HuH-7 (cell line): ENCODE data around the gene CAMK4.

ENCODE experiments used
- DNase-seq: peaks from one replicate; pipeline ENCODE4 v3.0.0; 2011; ENCODE audit warnings: low spot score

Gene CAMK4

DNA sequence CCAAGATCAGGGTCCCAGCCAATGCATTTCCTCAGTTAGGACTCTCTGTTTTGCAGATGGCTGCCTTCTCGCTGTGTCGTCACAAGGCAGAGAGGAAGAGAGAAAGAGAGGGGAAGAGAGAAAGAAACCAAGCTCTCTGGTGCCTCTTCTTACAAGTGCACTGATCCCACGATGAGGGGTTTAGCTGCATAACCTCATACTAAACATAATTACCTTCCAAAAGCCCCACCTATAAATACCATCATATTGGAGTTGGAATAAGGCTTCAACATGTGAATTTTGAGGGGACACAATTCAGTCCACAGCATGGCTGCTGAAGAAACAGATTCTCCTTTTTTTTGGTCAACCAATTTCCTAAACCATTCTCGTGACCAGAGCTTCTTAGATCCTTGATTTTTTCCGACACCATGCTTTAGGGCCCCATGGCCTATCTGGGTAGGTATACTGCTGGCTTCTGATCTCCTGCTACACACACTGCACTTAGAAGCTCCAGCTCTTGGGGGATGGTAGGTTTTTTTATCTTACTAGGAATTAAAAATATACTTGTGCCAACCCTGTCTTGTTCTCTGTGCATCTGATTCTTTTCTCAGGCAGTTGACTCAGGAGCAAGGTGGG, 5.1 kb downstream of the CAMK4 start:
- no peak for DNase-seq

GRCh38 chr5:111229871-111230810, 6.0 kb downstream of the CAMK4 start:
- DNase-seq, result no peak

DNA sequence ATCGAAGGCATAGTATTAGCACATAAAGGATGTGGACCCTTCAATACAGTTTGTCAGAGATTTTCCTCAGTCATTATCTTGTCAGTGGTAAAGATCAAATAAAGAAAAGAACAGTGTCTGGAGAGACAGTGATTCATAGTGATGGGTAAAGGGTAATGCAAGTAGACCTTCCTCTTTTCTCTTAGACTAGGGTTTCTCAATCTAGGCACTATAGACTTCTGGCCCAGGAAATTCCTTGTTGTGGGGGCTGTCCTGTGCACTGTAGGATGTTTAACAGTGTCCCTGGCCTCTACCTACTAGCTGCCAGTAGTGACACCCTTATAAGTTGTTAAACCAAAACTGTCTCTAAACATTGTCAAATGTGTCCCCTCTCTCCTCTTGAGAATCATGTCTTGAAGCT, 6.9 kb downstream of the CAMK4 start:
- DNase-seq, result no peak

DNA sequence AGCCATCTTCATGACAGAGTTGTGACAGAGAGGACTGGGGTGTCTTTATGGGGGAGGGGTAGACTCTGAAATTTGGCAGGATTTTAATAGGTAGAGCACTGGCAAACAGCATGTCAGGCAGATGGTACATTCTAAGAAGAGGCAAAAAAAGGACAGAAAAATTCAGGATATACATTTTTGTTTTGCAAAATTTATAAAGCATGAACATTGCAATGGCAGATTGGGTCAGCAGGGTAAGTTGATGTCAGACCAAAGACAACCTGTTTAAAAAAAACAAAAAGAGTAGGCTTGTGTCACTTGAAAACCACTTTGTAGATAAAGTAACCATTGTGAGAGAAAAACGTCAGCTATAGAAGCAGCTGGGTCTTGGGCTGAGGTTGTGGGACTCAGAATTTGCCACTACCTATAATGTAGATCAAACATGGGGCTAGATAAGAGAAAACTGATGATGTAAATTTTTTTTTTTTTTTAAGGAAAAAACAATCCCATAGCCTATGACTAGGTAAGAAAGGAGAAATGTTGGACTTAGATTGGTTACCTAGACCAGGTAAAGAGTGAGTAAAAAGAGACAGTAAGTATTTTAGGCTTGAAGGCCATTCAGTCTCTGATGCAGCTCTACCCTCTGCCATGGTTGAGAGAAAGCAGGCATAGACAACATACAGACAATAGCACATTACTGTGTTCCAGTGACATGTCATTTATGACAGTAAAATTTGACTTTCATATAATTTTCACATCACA, 8.3 kb downstream of the CAMK4 start:
- no peak for DNase-seq

- no peak for DNase-seq
Observed at GRCh38 chr5:111233052-111233374, 8.8 kb downstream of the CAMK4 start.

DNA sequence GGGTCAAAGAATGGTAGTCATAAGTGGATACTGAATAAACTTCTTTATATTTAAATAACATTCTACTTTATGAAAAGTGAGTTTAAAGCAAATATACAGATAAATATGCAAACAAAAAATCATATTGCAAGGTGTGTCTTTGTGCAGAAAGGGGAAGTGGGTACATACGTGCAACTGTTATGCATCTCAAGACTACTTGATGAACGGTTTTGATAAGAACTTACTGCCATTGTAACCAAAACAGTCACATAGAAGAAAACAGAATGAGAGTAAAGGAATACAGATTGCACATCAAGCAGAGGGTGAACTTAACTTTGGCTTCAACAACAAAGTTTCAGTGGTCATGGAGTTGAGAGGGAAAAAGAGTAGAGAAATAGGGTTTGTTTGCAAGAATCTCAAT, 9.9 kb downstream of the CAMK4 start:
- no peak for DNase-seq

- no peak for DNase-seq
Observed at GRCh38 chr5:111235635-111236034, 11.5 kb downstream of the CAMK4 start.

DNA sequence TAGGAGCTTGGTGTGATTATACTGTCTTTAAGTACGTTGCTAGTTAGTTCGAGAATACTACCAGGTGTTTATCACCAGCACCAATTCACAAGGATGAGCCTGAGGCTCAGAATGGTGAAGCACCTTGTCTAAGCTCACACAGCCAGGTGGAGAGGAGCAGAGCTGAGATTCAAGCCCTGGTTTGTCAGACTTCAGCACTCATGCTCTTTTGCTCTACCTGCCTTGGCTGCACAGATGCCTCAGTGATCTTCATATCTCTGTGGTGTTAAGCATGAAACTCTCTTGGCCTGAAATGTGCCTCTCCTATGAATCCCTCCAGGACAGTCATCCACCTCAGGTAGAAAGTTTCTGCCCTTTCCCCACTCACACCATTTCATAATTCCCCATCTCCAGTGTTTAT, 12.2 kb downstream of the CAMK4 start:
- DNase-seq, result no peak

GRCh38 chr5:111236995-111237394, 12.8 kb downstream of the CAMK4 start:
- no peak for DNase-seq

- DNase-seq, result no peak
Observed at GRCh38 chr5:111237470-111237869, 13.3 kb downstream of the CAMK4 start.

DNA sequence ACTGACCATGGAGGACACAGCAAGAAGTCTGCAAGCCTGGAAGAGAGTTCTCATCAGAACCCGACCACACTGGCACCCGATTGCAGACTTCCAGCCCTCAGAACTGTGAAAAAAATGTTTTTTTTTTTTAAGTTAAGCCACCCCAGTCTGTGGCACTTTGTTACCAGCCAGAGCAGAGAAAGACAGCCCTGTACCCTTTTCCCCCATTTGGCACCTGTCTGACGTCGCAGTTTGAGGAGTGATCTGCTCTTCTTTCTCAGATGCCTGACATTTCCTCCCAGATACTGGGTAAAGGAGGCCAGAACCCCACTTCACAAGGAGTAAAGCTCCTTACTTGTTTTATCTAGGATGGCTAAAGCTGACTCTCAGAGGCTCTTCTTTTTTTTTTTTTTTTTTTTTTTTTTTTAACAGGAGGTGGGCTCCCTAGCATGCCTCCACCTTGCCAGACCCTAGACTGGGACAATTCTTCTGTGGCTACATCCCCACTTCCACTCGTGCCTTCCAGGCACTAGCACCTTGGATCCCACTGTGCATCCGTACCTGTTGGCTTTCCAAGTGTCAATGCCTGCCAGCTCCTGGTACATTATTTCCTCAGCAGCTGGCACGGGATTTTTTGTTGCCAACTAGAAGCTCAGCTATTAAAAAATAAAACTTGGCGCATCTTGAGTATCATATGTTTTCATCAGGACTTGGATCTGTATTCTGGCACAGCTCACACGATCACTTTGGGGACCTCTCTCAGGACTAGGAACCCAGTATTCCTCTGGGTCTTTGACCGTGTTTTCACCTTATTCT, 14.4 kb downstream of the CAMK4 start:
- no peak for DNase-seq

DNA sequence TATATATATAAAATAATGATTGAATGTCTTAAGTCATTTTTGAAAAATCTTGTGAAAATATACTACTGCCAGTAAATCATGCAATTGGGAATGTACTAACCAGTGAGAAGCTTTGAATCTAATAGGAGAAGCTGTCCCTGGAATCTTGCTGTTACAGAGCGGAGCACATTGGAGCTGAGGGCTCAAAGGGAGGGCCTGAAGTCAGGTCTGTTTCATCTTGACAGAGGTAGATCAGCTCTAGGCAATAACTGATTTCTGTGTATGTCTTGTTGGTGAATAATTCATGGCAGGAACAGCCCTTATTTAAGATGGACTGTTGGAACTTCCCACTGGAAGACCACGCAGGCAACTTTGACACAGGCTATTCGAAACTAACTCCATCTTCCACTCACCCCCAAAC, 17.5 kb downstream of the CAMK4 start:
- no peak for DNase-seq

DNA sequence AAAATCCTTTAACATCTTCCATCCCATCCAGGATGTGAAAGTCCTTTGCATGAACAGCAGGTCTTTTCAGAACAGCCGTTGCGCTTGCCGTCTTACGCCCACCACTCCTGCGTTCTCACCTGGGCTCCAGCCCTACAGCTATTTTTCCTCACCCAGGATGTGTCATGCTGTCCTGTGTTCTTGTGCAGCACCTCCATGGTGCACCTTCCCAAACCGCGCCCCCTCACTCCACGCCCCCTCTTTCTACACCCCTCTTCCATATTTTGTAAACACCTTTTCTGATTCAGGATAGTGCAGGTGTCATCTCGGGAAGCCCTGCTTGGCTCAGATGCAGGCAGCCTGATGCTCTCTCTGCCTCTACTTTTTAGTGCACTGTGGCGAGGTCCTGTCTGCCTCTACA, 18.4 kb downstream of the CAMK4 start:
- DNase-seq, result no peak

DNA sequence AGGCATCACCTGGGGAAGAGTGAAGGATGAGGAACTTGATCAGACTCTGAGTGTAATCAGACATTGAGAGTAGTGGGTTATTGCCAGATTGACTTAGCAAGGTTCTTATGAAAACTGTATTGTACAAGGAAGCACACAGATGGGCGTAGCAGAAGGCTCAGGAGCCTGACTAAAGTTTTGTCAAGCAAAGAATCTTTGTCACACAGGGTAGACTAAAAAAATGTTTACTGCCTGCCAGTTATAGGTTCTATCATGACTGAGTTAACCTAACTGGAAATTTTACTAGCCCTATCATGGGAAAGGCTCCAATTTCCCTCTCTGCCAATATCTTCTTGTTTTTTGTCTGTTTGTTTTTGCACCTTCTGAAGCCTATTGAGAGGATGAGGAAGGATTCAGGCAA, 19.1 kb downstream of the CAMK4 start:
- no peak for DNase-seq

- DNase-seq, result no peak
Observed at GRCh38 chr5:111245654-111246053, 21.5 kb downstream of the CAMK4 start.

DNA sequence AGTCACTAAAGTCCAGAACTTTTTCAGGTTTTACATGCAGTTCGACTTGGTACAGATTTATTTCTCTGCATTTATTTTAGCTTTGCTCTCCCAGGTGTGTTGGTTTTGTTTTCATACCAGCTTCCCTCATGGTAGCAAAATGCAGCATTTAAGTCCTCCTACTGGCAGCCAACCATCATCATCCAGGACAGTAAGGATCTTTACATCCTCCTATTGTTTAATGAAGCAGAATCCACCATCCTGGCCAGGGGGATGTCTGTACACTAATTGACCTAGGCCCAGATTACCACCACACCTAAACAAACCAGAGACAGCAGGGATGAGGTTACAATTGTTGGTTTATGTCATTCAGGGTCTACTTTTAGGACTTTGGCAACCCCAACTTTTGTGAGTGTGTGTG, 22.3 kb downstream of the CAMK4 start:
- no peak for DNase-seq

DNA sequence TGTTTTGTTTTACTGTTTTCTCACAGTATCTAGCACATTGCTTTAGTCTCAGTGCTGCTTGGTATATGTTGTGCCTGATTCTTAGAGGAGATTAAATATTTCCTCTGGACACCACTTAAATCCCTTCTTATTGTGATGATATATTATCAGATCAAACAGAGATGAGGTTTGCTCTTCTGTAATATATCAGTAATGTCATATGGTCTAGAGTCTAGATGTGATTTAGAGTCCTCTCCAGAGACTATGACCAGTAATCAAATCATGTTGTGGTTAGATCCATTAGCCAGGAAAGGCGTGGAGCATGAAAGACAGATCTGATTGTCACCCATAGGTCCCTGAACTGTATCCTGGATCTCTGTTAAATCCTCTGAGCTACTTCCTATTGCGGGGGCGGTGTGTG, 24.4 kb downstream of the CAMK4 start:
- no peak for DNase-seq

DNA sequence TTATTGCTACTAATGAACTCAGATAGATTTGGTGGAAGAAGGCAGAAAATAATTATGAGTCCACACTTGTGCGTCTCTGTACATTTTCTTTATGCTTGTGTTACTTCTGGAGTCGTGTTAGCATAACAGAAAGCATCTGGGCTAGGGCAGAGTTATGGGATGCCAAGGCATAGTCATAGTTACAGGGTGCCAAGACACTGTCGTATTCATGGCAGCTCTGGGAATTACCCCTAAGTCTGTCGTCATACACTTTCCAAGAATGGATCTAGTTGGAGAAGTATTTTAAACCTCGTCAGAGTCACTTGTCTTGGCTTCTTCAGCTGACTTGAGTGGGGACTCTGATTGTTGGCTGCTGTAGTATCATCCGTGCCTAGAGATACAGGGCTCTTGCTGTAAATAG, 27.7 kb downstream of the CAMK4 start:
- DNase-seq, result no peak

- DNase-seq, result no peak
Observed at GRCh38 chr5:111252799-111253545, 28.8 kb downstream of the CAMK4 start.

GRCh38 chr5:111254613-111255012, 30.4 kb downstream of the CAMK4 start:
- DNase-seq, result no peak

DNA sequence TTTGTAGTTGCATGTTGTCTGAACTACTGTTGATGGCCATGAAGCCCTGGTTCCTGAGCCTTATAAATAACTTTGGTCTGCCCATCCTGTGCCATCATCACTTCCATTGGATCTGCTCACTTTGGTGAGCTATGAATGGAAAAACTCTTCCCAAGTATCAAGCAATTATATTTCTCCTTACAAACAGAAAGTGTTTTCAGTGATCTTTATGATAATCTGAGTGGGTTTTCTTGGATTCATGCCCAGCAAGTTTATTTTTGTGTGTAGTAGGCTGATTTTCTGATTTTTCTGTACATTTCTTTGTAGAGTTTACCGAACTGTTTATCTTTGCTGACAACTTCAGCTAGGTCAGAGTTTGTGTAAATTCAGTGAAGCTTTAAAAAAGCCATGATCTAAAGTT, 31.0 kb downstream of the CAMK4 start:
- DNase-seq, result no peak

- no peak for DNase-seq
Observed at GRCh38 chr5:111256128-111256527, 31.9 kb downstream of the CAMK4 start.
